HG03025 (cell line): ENCODE measurements around the gene CLIC2.

Source experiments
- ATAC-seq: cut with Tn5 transposase; IDR thresholded peaks from one replicate; pipeline ENCODE4 v1.9.1; 2021; ENCODE audit warnings: mild to moderate bottlenecking, moderate library complexity; ENCODE audit not compliant: unreplicated experiment, low FRiP score

Gene CLIC2

GRCh38 chrX:155263854-155264628, 70.4 kb downstream of the CLIC2 start, which contains the start of gene RAB39B:
RAB39B (minus strand) TSS chrX:155264491; CDS start chrX:155264288, 203 bp downstream.
- ATAC-seq, result peak; percentile 75

GRCh38 chrX:155262970-155263754, 71.3 kb downstream of the CLIC2 start:
- no peak for ATAC-seq

GRCh38 chrX:155259752-155260151, 74.7 kb downstream of the CLIC2 start:
- no peak for ATAC-seq

- no peak for ATAC-seq
Measured at GRCh38 chrX:155251391-155251790, 83.0 kb downstream of the CLIC2 start.

GRCh38 chrX:155247497-155247896, 86.9 kb downstream of the CLIC2 start:
- ATAC-seq, result no peak

GRCh38 chrX:155246748-155247147, 87.7 kb downstream of the CLIC2 start:
- no peak for ATAC-seq

- no peak for ATAC-seq
Measured at GRCh38 chrX:155242300-155242699, 92.1 kb downstream of the CLIC2 start.

GRCh38 chrX:155237719-155238118, 96.7 kb downstream of the CLIC2 start:
- ATAC-seq, result no peak

- no peak for ATAC-seq
Measured at GRCh38 chrX:155235891-155236290, 98.5 kb downstream of the CLIC2 start.

- ATAC-seq, result peak; percentile 83
Measured at GRCh38 chrX:155231163-155231562, 103.3 kb downstream of the CLIC2 start.
